Common myeloid progenitor, CD34-positive (primary cell): Measurements from ENCODE around the gene PTPN13.

Experiments
- CTCF ChIA-PET: fragments of 350-600 bp; sonication (Branson Sonifier 250); formaldehyde crosslinking; loops from one replicate; lab custom pipeline; 2021; ENCODE audit warnings: antibody characterized with exemption; lab: Charles Lee
- POLR2A ChIA-PET: fragments of 350-600 bp; sonication (Branson Sonifier 250); formaldehyde crosslinking; loops from one replicate; lab custom pipeline; 2021; ENCODE audit warnings: antibody characterized with exemption; lab: Charles Lee
- DNase-seq, 3 donors: peaks; one replicate each; pipeline versions ENCODE4 v3.0.0 to v3.0.0-alpha.2; 2013
- H3K27ac ChIP-seq, 2 experiments: 1 replicate in 1 of 2; 2 replicates in 1 of 2; pipeline ENCODE4 v1.7.0; 2013; ENCODE audit warnings: inconsistent platforms in 2 of 2, low read length in 2 of 2, mild to moderate bottlenecking in 2 of 2, low read depth in 1 of 2, moderate library complexity in 1 of 2; ENCODE audit not compliant: severe bottlenecking in 2 of 2, insufficient read depth in 1 of 2, poor library complexity in 1 of 2
- H3K27me3 ChIP-seq, 5 experiments: replicated peaks in 2 of 5; 1 replicate in 3 of 5; 2 replicates in 2 of 5; pipeline versions ENCODE4 v1.6.1 to v1.7.0; 2013; ENCODE audit warnings: low read length in 4 of 5, mild to moderate bottlenecking in 2 of 5, moderate library complexity in 2 of 5, inconsistent platforms in 1 of 5; ENCODE audit not compliant: insufficient read depth in 5 of 5, control insufficient read depth in 4 of 5
- H3K36me3 ChIP-seq, 4 experiments: 1 replicate in 2 of 4; 2 replicates in 2 of 4; pipeline versions ENCODE4 v1.6.1 to v1.7.0; 2013; ENCODE audit warnings: low read length in 3 of 4, control low read depth in 1 of 4, mild to moderate bottlenecking in 1 of 4; ENCODE audit not compliant: control insufficient read depth in 4 of 4, insufficient read depth in 4 of 4
- H3K4me1 ChIP-seq, 4 experiments: 1 replicate in 3 of 4; 2 replicates in 1 of 4; pipeline versions ENCODE4 v1.6.1 to v1.7.1; 2013; ENCODE audit warnings: low read length in 3 of 4, mild to moderate bottlenecking in 3 of 4, control low read depth in 1 of 4, inconsistent platforms in 1 of 4, moderate library complexity in 1 of 4; ENCODE audit not compliant: control insufficient read depth in 4 of 4, insufficient read depth in 4 of 4; ENCODE audit errors: control extremely low read depth in 1 of 4
- H3K4me3 ChIP-seq, 7 experiments: 1 replicate in 4 of 7; 2 replicates in 3 of 7; pipeline versions ENCODE4 v1.5.1 to v1.7.0; 2013; ENCODE audit warnings: mild to moderate bottlenecking in 7 of 7, low read length in 6 of 7, moderate library complexity in 6 of 7, inconsistent platforms in 2 of 7, low read depth in 2 of 7, control low read depth in 1 of 7; ENCODE audit not compliant: insufficient read depth in 4 of 7, control insufficient read depth in 1 of 7; ENCODE audit errors: extremely low read depth in 1 of 7
- H3K9me3 ChIP-seq, 5 experiments: 1 replicate in 4 of 5; 2 replicates in 1 of 5; pipeline versions ENCODE4 v1.6.1 to v1.7.1; 2013; ENCODE audit warnings: low read length in 4 of 5, mild to moderate bottlenecking in 2 of 5, inconsistent platforms in 1 of 5, low read depth in 1 of 5, moderate library complexity in 1 of 5; ENCODE audit not compliant: control insufficient read depth in 4 of 5, insufficient read depth in 2 of 5; ENCODE audit errors: control extremely low read depth in 1 of 5
- WGBS: methylation state at CpG from one replicate; pipeline ENCODE4 v1.1.5; 2013; ENCODE audit not compliant: insufficient coverage; 5-methylcytosine and 5-hydroxymethylcytosine counted together

PTPN13 gene

GRCh38 chr4:86619656-86620055 is 25.5 kb downstream of the PTPN13 start:
- DNase-seq, result no peak
- CTCF ChIA-PET, result no interaction called here

GRCh38 chr4:86621435-86621834 is 27.3 kb downstream of the PTPN13 start:
- WGBS, result no CpG with 5 or more reads among the region's 1 CpG
- H3K27ac ChIP-seq, result no peak overlapping the region
- no peaks in the 10 kb centered on the region for H3K36me3 ChIP-seq
- no peak overlapping the region for H3K4me3 ChIP-seq
- H3K4me1 ChIP-seq, result no peaks in the 10 kb centered on the region
- no peaks in the 10 kb centered on the region for H3K27me3 ChIP-seq
- ChIA-PET CTCF (interaction anchor here (1.0 kb wide), 1 partner anchor 13 kb away, joined by 3 read pairs; no protein-coding TSS in a partner anchor), POLR2A (no interaction called here)
- no peak for DNase-seq
- peaks cover 0 to 4% (median 0%) of the 10 kb centered on the region in 5 experiments for H3K9me3 ChIP-seq

More at GRCh38 chr4:86619656-86620055, 25.5 kb downstream of the PTPN13 start:
- Histone ChIP-seq H3K36me3 (no peaks in the 10 kb centered on the region), H3K27me3 (no peaks in the 10 kb centered on the region), H3K4me3 (no peak overlapping the region), H3K27ac (no peak overlapping the region), H3K9me3 (peaks cover 0 to 4% (median 0%) of the 10 kb centered on the region in 5 experiments), H3K4me1 (no peaks in the 10 kb centered on the region)
- POLR2A ChIA-PET, result no interaction called here

- H3K4me3 ChIP-seq, result no peak overlapping the region
- DNase-seq, result no peak
- H3K36me3 ChIP-seq, result no peaks in the 10 kb centered on the region
- no peaks in the 10 kb centered on the region for H3K4me1 ChIP-seq
- ChIA-PET CTCF (no interaction called here), POLR2A (no interaction called here)
- H3K9me3 ChIP-seq, result no peaks in the 10 kb centered on the region
- H3K27ac ChIP-seq, result no peak overlapping the region
- H3K27me3 ChIP-seq, result no peaks in the 10 kb centered on the region
Measured at GRCh38 chr4:86626066-86626465, 32.0 kb downstream of the PTPN13 start.

GRCh38 chr4:86627462-86628135 is 33.5 kb downstream of the PTPN13 start:
- H3K36me3 ChIP-seq, result no peaks in the 10 kb centered on the region
- peaks cover 0 to 3% (median 1%) of the 10 kb centered on the region in 4 experiments for H3K4me1 ChIP-seq
- no peak overlapping the region for H3K4me3 ChIP-seq
- DNase-seq, result no peak
- no peak overlapping the region for H3K27ac ChIP-seq
- H3K27me3 ChIP-seq, result no peaks in the 10 kb centered on the region
- CTCF ChIA-PET, result no interaction called here
- no peaks in the 10 kb centered on the region for H3K9me3 ChIP-seq
- POLR2A ChIA-PET, result no interaction called here

GRCh38 chr4:86630629-86631028 is 36.5 kb downstream of the PTPN13 start:
- no peak overlapping the region for H3K4me3 ChIP-seq
- WGBS, result no CpG with 5 or more reads among the region's 1 CpG
- H3K36me3 ChIP-seq, result no peaks in the 10 kb centered on the region
- no peak overlapping the region for H3K27ac ChIP-seq
- H3K4me1 ChIP-seq, result peaks cover 0 to 6% (median 2%) of the 10 kb centered on the region in 4 experiments
- no peak for DNase-seq
- peaks cover 0 to 3% (median 0%) of the 10 kb centered on the region in 5 experiments for H3K9me3 ChIP-seq
- no peaks in the 10 kb centered on the region for H3K27me3 ChIP-seq
- POLR2A ChIA-PET, result no interaction called here
- CTCF ChIA-PET, result no interaction called here

- H3K27ac ChIP-seq, result no peak overlapping the region
- ChIA-PET CTCF (no interaction called here), POLR2A (interaction anchor here (0.7 kb wide), 1 partner anchor 26 kb away, joined by 3 read pairs; no protein-coding TSS in a partner anchor)
- no peak overlapping the region for H3K4me3 ChIP-seq
- peaks cover 0 to 6% (median 2%) of the 10 kb centered on the region in 4 experiments for H3K4me1 ChIP-seq
- H3K36me3 ChIP-seq, result peaks cover 0 to 3% (median 0%) of the 10 kb centered on the region in 4 experiments
- no CpG with 5 or more reads among the region's 1 CpG for WGBS
- DNase-seq, result no peak
- H3K9me3 ChIP-seq, result peaks cover 0 to 3% (median 0%) of the 10 kb centered on the region in 5 experiments
- H3K27me3 ChIP-seq, result no peaks in the 10 kb centered on the region
Measured at GRCh38 chr4:86631166-86631565, 37.1 kb downstream of the PTPN13 start.

- ChIA-PET POLR2A (no interaction called here), CTCF (interaction anchor here (0.9 kb wide), 1 partner anchor 9 kb away, joined by 3 read pairs; no protein-coding TSS in a partner anchor)
- peaks cover 0 to 3% (median 0%) of the 10 kb centered on the region in 4 experiments for H3K36me3 ChIP-seq
- WGBS, result no CpG with 5 or more reads among the region's 2 CpGs
- peaks cover 0 to 3% (median 0%) of the 10 kb centered on the region in 5 experiments for H3K9me3 ChIP-seq
- no peaks in the 10 kb centered on the region for H3K27me3 ChIP-seq
- peak overlapping the region in 1 of 7 experiments; percentile 57 for H3K4me3 ChIP-seq
- DNase-seq, result peak in 2 of 3 donors; percentile 32 to 33
- H3K27ac ChIP-seq, result no peak overlapping the region
- peaks cover 0 to 6% (median 2%) of the 10 kb centered on the region in 4 experiments for H3K4me1 ChIP-seq
Measured at GRCh38 chr4:86633854-86634253, 39.7 kb downstream of the PTPN13 start.
